HEK293T (cell line): Measurements from ENCODE around the gene FCHSD1.

Experiments used
- CTCF ChIA-PET: fragments of 350-600 bp; formaldehyde crosslinking; extraction: SDS; loops from one replicate; lab custom pipeline; 2021; ENCODE audit warnings: antibody characterized with exemption, inconsistent platforms; lab: Yijun Ruan, JAX
- POLR2A ChIA-PET: fragments of 350-600 bp; formaldehyde crosslinking; extraction: SDS; loops from one replicate; lab custom pipeline; 2020; ENCODE audit warnings: antibody characterized with exemption, inconsistent platforms; lab: Yijun Ruan, JAX
- DNase-seq: peaks from one replicate; pipeline ENCODE4 v3.0.0; 2012; ENCODE audit warnings: mixed read lengths; ENCODE audit errors: extremely low spot score
- ARNT ChIP-seq: fragments of 450-650 bp; IDR thresholded peaks from 2 replicates; pipeline ENCODE4 v1.6.1; 2017; ENCODE audit warnings: mild to moderate bottlenecking
- BHLHE40 ChIP-seq: fragments of 450-650 bp; IDR thresholded peaks from 2 replicates; pipeline ENCODE4 v1.6.1; 2016; ENCODE audit warnings: mild to moderate bottlenecking, moderate library complexity, borderline replicate concordance
- CTBP1 ChIP-seq: fragments of 450-650 bp; IDR thresholded peaks from 2 replicates; pipeline ENCODE4 v1.6.1; 2016; ENCODE audit warnings: borderline replicate concordance
- ELF4 ChIP-seq: fragments of 450-650 bp; IDR thresholded peaks from 2 replicates; pipeline ENCODE4 v1.6.1; 2017; ENCODE audit warnings: antibody characterized with exemption
- FOXA1 ChIP-seq: fragments of 450-650 bp; IDR thresholded peaks from 2 replicates; pipeline ENCODE4 v1.6.1; 2016; ENCODE audit warnings: mild to moderate bottlenecking
- FOXK2 ChIP-seq: fragments of 450-650 bp; IDR thresholded peaks from 2 replicates; pipeline ENCODE4 v1.6.1; 2016; ENCODE audit warnings: mild to moderate bottlenecking
- FOXM1 ChIP-seq: fragments of 450-650 bp; IDR thresholded peaks from 2 replicates; pipeline ENCODE4 v1.6.1; 2017; ENCODE audit warnings: mild to moderate bottlenecking, borderline replicate concordance
- HDGF ChIP-seq: fragments of 450-650 bp; IDR thresholded peaks from 2 replicates; pipeline ENCODE4 v1.6.1; 2017; ENCODE audit warnings: antibody characterized with exemption, borderline replicate concordance
- L3MBTL2 ChIP-seq: fragments of 450-650 bp; conservative IDR thresholded peaks from 2 replicates; pipeline ENCODE4 v1.6.1; 2016; ENCODE audit warnings: mild to moderate bottlenecking
- LEF1 ChIP-seq: fragments of 450-650 bp; IDR thresholded peaks from 2 replicates; pipeline ENCODE4 v1.6.1; 2017; ENCODE audit warnings: mild to moderate bottlenecking, borderline replicate concordance
- NFRKB ChIP-seq: fragments of 450-650 bp; IDR thresholded peaks from 2 replicates; pipeline ENCODE4 v1.6.1; 2016; ENCODE audit warnings: mild to moderate bottlenecking, moderate library complexity
- PKNOX1 ChIP-seq: fragments of 450-650 bp; IDR thresholded peaks from 2 replicates; pipeline ENCODE4 v1.6.1; 2016
- SP1 ChIP-seq: fragments of 450-650 bp; IDR thresholded peaks from 2 replicates; pipeline ENCODE4 v1.6.1; 2017
- SUZ12 ChIP-seq: fragments of 450-650 bp; IDR thresholded peaks from 2 replicates; pipeline ENCODE4 v1.6.1; 2016; ENCODE audit warnings: mild to moderate bottlenecking
- TARDBP ChIP-seq: fragments of 450-650 bp; IDR thresholded peaks from 2 replicates; pipeline ENCODE4 v1.6.1; 2016
- ZNF384 ChIP-seq: fragments of 450-650 bp; IDR thresholded peaks from 2 replicates; pipeline ENCODE4 v1.6.1; 2016

Gene FCHSD1

GRCh38 chr5:141656396-141656795 lies 5.2 kb upstream of the FCHSD1 start:
- POLR2A ChIA-PET, result no interaction called here
- TF ChIP-seq NFRKB, result no peak
- TF ChIP-seq L3MBTL2, result no peak
- TF ChIP-seq FOXA1, result no peak
- no peak for TF ChIP-seq FOXK2
- TF ChIP-seq BHLHE40, result no peak
- no peak for TF ChIP-seq LEF1
- no peak for TF ChIP-seq PKNOX1
- no peak for TF ChIP-seq CTBP1
- no peak for TF ChIP-seq FOXM1
- no peak for TF ChIP-seq SP1
- no peak for TF ChIP-seq TARDBP
- TF ChIP-seq HDGF, result no peak
- no peak for TF ChIP-seq SUZ12
- TF ChIP-seq ELF4, result no peak
- no peak for TF ChIP-seq ARNT
- no peak for TF ChIP-seq ZNF384
- CTCF ChIA-PET, result no interaction called here
- no peak for DNase-seq

DNA sequence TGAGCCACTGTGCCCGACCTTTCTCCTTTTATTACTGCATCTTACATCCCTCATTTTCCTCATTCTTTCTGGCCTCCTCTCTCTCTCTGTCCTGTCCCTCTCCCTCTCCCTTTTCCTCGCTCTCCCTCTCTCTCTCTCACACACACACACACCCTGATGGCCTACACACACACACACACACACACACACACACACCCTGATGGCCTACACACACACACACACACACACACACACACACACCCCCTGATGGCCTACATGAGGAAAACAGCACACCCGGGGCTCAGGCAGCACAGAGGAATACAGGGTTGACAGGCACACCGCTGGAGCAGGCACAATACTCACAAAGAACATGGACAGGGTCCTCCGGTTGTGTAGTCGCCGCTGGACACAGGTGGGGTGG lies 3.8 kb upstream of the FCHSD1 start:
- DNase-seq, result no peak
- POLR2A ChIA-PET, result no interaction called here
- TF ChIP-seq FOXK2 (no peak), FOXA1 (no peak), HDGF (no peak), L3MBTL2 (no peak), ELF4 (no peak), TARDBP (no peak), CTBP1 (no peak), ZNF384 (no peak), PKNOX1 (no peak), LEF1 (no peak), FOXM1 (no peak), BHLHE40 (no peak), SUZ12 (no peak), ARNT (no peak), NFRKB (no peak), SP1 (no peak)

GRCh38 chr5:141654298-141654697 lies 3.1 kb upstream of the FCHSD1 start:
- ChIA-PET CTCF (interaction anchor here (1.0 kb wide), 1 partner anchor 11 kb away, joined by 3 read pairs; no protein-coding TSS in a partner anchor), POLR2A (interaction anchor here (1.5 to 1.6 kb wide), 2 partner anchors 17 to 18 kb away, joined by 4 to 5 read pairs; partner anchors contain the start of gene RELL2)
- no peak for DNase-seq
- TF ChIP-seq NFRKB, result no peak
- TF ChIP-seq L3MBTL2, result no peak
- no peak for TF ChIP-seq BHLHE40
- no peak for TF ChIP-seq FOXK2
- TF ChIP-seq PKNOX1, result no peak
- TF ChIP-seq ARNT, result no peak
- TF ChIP-seq LEF1, result no peak
- no peak for TF ChIP-seq SUZ12
- TF ChIP-seq HDGF, result no peak
- no peak for TF ChIP-seq FOXA1

More for the DNA sequence above, 3.8 kb upstream of the FCHSD1 start:
- CTCF ChIA-PET, result no interaction called here

GRCh38 chr5:141651728-141652105 lies 499 bp upstream of the FCHSD1 start:
- ChIA-PET CTCF (interaction anchor here (0.7 kb wide), 1 partner anchor 56 kb away, joined by 3 read pairs; no protein-coding TSS in a partner anchor), POLR2A (interaction anchor here (1.1 to 2.4 kb wide), 2 partner anchors 9 to 15 kb away, joined by 5 to 25 read pairs; partner anchors contain the start of genes HDAC3 and RELL2)
- no peak for DNase-seq

DNA sequence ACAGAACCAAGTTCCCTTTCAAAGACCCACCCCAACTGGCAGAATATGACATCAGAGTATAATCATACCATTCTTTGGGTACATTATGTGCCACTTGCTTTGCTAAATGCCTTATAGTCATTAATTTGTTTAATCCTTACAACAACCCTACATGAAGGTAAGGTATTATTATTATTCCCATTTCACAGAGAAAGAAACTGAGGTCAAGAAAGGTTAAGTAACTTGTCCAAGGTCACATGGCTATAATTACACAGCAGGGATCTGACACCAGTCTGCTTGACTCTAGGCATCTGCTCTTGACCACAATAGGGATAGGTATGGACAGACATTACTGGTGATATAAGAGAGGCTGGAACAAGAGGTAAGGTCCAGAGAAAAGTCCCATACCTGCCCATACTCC lies 1.2 kb downstream of the FCHSD1 start:
- DNase-seq, result no peak
- ChIA-PET POLR2A (interaction anchor here (1.2 kb wide), 1 partner anchor 13 kb away, joined by 5 read pairs; the partner anchor contains the start of genes HDAC3 and RELL2), CTCF (no interaction called here)
- no peak for TF ChIP-seq ELF4

More at GRCh38 chr5:141651728-141652105, 499 bp upstream of the FCHSD1 start:
- no peak for TF ChIP-seq ARNT
- no peak for TF ChIP-seq NFRKB
- no peak for TF ChIP-seq SP1
- TF ChIP-seq SUZ12, result no peak
- no peak for TF ChIP-seq FOXM1
- no peak for TF ChIP-seq FOXK2
- TF ChIP-seq LEF1, result no peak
- no peak for TF ChIP-seq ELF4
- TF ChIP-seq BHLHE40, result no peak
- TF ChIP-seq PKNOX1, result no peak
